Jurkat, Clone E6-1 (cell line): ENCODE data around the gene NHS. TPM values are rescaled to one million over a fixed set of nuclear protein-coding genes. Genes with fewer than 3 reads are reported as not detected.

Experiments
- DNase-seq: peaks from one replicate; pipeline ENCODE4 v3.0.0-alpha.2; 2011; ENCODE audit warnings: low read depth, low spot score
- H3K4me3 ChIP-seq: 2 replicates; pipeline ENCODE4 v1.5.1; 2011; ENCODE audit warnings: mild to moderate bottlenecking, low read length, control low read depth, moderate library complexity
- polyA plus RNA-seq: library from polyadenylated mRNA; unstranded; fragments of >200 nt; gene quantifications from one replicate; pipeline ENCODE4 v1.2.1, GENCODE V29; 2012; ENCODE audit warnings: missing spikeins; ENCODE audit not compliant: insufficient read length, insufficient read depth

The NHS gene
- not detected for polyA plus RNA-seq

DNA sequence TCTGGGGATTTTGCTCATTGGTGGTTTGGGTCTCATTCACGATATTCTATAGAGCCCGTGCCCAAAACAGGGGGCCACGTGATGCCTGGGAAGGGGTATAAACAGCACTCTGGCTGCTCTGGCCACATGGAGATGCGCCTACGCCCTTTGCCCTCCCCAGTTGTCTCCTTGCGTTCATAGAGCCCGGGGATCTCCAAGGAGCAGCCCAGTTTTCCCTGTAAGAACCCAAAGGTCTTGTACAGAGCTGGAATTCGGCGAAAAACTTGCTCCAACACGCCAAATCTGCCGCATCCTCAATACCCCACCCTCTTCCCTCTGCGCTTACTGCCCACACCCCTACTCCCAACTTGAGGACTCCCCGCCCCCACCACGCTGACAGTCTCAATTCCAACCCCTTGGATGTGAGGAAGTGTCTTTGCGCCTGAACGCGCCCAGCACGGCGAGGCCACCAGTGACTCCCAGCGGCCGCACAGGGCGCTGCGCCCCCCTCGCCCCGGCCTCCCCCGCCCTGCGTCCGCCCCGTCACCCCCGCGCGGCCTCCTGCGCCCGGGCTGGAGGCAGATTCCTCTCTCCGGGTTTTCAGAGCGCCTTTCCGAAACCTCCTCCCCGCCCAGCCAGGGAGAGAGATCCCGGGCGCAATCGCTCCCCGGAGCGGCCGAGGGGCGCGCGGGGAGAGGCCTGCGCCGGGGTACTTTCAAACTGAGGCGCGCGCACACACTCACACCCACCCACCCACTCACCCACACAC, at the start of gene NHS:
Gene NHS (plus strand): TSS at position 582 of the 748 bp plus-strand sequence. CDS start 558 bp downstream, outside the sequence.
- no peak for DNase-seq
- no peak within 1 kb of the TSS for H3K4me3 ChIP-seq

DNA sequence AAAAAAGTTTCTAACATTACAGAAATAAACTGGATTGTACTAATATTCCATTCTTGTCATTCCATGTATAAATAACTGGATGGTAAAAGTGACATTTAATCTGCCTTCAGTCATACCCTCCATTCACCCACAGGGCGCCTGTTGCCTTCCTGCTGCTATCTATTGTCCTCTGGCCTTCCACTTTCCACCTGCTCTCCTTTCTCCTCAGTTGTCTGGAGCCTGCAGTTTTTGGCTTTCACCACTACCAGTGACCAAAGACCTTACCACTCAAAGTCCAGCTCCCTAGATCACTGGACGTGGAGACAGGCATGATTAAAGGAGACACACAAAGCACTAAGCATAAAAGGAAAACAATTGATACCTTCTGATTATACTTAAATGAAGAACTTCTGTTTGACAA, 46.2 kb upstream of the NHS start:
- H3K4me3 ChIP-seq: no peak overlapping the region
- DNase-seq: no peak

DNA sequence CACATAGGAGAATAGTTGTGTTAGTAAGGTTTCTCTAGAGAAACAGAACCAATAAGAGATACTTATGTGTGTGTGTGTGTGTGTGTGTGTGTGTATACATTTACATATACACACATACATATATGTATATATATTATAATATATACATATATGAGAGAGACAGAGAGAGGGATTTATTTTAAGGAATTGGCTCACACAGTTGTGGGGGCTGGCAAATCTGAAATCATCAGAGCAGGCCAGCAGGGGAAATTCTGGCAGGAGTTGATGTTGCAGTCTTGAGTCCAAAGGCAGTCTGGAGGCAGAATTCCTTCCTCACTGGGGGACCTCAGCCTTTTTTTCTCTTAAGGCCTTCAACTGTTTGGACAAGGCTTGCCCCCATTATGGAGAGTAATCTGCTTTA, 38.6 kb upstream of the NHS start:
- no peak overlapping the region for H3K4me3 ChIP-seq
- no peak for DNase-seq

DNA sequence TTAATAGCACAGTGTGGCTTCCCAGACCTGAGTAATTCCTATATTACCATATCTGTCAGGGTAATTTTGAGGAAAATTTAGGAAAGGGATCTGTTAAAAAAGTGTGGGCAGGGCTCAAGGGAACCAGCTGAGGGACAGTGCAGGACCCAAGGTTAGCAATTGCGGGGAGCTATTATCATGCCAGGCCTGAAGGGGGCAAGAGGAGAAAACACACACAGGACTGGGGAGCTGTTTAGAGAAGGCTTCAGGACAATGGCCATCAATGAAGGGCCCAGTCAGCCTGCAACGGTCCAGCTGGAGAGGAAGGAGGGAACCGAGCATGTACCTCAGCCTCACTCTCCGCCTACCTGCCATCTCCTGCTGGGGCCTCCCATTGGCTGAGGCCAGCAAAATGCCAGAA, 19.0 kb upstream of the NHS start:
- DNase-seq: no peak
- H3K4me3 ChIP-seq: no peak overlapping the region

DNA sequence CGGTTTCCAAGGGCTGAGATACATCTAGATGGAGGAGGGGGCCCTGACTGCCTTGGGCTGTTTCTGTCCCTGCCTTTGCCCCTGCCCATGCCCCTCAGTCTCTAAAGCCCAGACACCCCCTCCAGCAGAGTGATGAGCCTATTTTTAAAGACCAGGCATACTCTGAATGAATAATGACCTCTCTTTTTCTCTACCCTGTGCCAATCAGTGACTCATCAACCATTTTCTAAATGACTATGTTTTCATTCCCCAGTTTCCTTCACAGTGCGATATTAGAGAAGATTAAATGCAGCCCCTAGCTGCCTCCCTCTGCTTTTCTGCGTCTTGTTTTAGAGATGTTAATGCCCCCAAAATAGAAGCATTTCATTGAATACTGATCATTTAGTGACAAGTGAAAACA, 15.5 kb upstream of the NHS start:
- H3K4me3 ChIP-seq: no peak overlapping the region
- DNase-seq: no peak

DNA sequence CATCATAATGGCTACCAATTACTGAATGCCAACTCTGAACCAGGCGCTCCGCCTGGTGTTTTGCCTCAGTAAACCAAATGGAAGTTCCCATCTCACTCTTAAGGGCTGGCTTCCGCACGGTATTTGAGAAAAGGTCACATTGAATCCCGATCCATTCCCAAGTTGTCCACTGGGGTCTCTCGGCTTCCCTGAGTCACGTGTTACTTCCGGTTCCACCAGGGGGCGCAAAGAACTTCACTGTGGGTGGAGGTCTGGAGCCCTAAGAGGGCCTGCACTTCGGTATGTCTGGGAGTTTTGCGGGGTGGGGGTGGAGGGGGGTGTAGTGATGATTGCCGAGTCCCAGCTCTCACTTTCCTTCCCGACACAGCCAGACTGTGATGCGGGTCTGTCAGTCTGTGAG, 13.4 kb upstream of the NHS start:
- DNase-seq: no peak
- H3K4me3 ChIP-seq: no peak overlapping the region

DNA sequence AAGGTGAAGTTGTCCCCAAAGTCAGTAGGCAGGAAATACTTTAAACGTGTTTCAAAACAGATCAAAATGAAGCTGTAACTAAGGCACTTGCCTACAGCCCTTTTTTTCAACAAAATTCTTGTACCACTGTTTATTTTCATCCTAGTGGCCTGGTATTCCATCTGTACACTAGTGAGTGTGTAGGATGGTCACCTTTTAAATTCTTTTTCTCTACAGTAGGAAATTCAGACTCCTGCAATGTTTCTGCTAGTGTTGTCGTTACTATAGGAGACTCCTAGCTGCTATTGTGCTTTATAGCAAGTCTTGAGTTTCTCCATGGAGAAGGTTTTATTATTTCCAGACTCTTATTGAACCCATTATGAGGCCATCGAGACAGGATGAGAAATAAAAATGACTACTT, 7.0 kb upstream of the NHS start:
- no peak overlapping the region for H3K4me3 ChIP-seq
- DNase-seq: no peak

DNA sequence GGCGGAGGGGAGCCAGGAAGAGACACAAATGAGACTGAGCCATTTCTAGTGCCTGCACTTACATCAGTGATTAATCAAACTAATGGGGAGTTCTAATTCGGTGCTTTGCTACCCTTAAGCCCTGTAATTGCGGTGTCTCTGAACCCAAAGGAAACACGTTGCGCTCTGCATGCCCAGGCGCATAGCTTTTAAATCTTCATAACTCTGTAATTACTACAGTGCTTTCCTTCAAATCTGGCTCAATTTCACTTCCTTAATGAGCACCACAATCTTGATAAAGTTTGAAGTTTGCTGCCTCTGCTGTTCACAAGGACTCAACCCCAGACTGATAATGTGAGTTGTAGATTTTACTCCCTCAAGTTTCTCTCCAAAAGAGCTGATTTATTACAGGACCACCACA, 5.7 kb upstream of the NHS start:
- no peak for DNase-seq

DNA sequence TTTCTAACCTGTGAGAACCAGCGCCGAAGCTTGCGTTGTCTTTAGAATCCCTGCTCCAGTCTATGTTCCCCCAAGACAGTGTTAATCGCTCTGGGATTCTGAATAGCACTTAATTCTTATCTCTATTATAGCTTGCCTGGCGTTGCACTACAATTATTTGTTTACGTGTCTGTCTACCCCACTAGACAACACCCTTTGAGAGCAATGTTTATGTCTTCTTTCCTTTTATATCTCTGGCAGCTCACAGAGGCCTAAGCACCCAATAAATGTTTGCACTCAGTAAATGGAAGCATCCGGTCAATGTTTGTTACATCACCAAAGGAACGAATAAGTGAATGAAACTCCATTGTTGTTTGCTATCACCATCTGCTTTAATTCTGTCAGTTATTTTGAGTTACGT, 4.8 kb upstream of the NHS start:
- no peak for DNase-seq
- H3K4me3 ChIP-seq: no peak overlapping the region

More for the DNA sequence above, 5.7 kb upstream of the NHS start:
- no peak overlapping the region for H3K4me3 ChIP-seq

DNA sequence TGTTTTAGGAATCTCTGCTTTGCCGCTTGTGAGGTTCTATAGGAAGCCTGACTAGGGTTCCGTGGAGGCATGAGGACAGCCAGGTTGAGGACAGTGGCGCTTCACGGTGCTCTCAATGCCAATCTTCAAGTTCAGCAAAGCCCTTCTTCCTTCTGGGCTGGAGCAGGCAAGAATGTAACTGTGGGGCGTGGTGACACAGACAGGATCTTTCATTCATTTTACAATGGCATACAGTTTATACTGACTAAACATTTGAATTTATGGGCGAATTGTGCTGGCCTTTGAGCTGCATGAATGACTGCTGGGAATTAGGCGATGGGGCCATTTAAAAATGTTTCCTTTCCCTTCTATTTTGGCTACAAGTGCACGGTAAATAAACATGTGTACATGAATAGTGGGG, 2.9 kb upstream of the NHS start:
- DNase-seq: no peak
- no peak overlapping the region for H3K4me3 ChIP-seq

DNA sequence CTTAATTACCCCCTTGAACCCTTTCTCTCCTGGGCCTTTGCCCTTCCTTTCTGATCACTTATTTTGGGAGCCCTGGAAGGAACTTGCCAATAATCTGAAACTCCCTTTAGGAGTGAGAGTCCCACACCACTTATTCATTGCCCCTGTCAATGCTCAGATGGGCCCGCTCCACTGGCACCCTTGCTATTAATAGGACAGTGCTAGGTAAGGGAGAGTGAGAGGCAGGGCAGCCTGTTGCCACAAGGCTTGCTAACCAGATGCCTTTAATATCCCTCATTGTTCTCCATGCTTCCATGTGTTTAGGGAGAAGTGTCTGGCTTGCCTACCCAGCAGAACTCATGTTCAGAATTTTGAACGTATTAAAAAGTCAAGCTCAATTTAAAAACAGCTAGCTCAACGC, 1.7 kb upstream of the NHS start:
- no peak overlapping the region for H3K4me3 ChIP-seq
- no peak for DNase-seq

DNA sequence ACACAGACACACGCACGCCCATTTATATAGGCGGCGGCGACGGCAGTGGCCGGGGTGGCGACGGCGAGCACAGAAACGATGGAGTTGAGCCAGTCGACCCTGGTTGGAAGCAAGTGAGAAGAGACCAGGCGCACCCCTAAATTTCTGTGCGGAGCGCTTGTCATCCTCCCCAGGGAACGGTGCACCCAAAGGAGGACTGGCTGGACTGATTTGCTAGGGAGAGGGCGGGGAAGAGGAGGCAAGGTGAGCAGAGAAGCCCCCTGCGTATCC, 302 bp downstream of the NHS start:
- no peak for DNase-seq
- no peak overlapping the region for H3K4me3 ChIP-seq

DNA sequence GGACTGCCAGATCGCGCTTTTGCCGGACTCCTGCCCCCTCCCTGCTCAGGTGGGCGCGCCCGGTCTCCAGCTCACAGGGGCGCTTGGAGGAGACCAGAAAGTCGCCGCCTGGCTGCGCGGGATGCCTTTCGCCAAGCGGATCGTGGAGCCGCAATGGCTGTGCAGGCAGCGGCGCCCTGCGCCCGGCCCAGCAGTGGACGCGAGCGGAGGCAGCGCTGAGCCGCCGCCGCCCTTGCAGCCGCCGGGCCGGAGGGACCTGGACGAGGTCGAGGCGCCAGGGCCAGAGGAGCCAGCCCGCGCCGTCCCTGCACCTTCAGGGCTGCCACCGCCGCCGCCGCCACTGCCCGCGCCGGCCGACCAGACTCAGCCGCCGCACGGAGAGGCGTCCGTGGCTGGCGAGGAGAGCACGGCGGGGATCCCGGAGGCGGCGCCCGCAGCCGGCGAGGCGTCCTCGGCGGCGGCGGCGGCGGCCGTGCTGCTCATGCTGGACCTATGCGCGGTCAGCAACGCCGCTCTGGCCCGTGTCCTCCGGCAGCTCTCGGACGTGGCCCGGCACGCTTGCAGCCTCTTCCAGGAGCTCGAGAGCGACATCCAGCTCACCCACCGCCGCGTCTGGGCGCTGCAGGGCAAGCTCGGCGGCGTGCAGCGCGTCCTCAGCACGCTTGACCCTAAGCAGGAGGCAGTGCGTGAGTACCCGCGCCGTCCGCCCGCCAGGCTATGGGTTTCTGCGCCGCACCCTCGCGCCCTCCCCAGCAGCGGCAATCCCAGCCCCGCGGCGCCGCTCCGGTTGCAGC, 834 bp downstream of the NHS start:
- DNase-seq: no peak
- H3K4me3 ChIP-seq: no peak overlapping the region

DNA sequence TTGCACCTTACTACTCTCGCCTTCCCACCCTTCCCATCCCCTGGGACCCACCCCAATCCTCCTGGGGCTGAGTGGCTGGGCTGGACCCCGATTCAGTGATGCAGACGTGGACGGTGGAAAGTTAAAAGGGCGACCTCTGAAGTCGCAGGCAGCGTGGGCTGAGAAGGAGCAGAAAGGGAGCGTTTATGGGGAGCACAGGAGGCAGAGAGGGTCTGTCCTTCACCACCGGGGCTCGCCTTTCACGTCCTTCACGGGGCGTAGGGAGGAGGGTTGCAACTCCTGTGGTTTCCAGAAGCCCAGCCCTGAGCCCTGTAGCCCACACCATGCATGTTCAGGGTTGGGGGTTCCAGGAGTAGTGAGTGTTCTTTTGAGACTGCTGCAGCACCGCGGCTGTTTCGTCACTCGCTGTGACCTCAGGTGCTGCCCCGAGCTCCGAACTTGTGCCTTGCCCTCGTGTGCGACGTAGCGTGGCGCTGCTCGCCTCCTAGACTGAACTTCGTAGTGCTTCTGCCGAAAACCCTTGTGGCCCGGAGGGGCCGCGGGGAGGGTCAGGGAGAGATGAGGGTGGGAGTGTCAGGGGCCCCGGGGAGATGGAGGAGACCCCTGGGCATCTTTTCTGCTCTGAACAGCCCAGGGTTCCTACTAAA, 1.6 kb downstream of the NHS start:
- DNase-seq: no peak

DNA sequence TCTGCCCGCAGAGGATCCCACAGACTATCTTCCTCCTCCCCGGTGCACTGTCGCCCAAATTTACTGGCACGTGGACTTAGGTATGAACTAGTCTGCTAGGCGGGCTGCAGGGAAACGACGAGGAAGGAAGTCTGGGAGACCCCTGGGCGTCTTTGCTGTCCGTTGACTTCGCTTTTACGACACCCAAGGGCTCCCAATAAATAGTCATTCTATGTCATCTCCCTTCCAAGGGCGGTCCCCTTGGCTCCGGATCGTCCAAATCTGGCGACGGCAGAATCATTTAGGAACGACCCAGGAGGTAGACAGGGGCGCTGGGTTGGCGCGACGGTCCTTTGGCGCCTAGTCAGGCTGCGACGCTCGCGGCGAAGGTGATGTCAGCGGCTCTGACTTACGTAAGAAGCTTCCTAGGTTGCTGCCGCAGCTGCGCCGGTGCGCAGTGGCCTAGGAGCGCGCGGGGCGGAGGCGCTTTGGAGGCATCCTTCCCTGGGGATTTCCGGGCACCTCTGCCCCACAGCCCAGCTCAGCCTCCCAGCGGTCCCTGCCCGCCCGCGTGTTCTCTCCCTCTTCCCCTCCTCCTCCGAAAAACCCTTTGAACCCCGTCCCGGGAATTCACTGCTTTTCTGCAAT, 2.2 kb downstream of the NHS start:
- H3K4me3 ChIP-seq: no peak overlapping the region
- DNase-seq: no peak

More for the DNA sequence above, 1.6 kb downstream of the NHS start:
- H3K4me3 ChIP-seq: no peak overlapping the region

DNA sequence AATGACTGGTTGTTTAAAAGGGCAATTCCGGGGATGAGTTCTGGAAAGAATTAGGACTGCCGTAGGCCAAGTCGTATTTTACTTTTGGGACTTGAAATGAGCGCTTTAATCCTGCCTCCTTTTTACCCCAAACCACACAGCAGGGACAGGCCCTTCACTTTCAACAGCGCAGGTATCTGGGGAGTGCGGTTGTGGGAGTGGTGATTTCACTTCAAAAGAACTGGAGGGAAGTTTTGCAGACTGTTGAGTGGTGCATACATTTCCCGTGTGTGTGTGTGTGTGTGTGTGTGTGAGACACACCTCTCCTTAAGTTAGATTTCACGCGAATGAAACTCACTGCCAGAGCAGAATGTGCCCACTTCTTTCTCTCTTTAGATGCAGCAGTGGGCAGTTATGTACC, 2.8 kb downstream of the NHS start:
- DNase-seq: peak; percentile 46
- no peak overlapping the region for H3K4me3 ChIP-seq

DNA sequence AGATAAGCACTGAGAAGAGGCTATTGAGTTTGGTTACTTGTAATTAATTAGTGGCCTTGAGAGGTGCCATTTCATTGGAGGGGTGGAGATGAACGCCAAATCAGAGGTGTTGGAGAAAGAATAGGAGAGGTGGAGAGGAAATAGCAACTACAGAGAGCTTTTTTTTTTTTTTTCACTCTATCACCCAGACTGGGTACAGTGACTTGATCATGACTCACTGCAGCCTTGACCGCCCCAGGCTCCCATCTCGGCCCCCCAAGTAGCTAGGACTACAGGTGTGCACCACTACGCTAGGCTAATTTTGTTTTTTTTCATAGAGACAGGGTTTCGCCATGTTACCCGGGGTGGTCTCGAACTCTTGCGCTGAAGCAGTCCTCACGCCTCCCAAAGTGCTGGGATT, 5.2 kb downstream of the NHS start:
- DNase-seq: no peak
- no peak overlapping the region for H3K4me3 ChIP-seq

DNA sequence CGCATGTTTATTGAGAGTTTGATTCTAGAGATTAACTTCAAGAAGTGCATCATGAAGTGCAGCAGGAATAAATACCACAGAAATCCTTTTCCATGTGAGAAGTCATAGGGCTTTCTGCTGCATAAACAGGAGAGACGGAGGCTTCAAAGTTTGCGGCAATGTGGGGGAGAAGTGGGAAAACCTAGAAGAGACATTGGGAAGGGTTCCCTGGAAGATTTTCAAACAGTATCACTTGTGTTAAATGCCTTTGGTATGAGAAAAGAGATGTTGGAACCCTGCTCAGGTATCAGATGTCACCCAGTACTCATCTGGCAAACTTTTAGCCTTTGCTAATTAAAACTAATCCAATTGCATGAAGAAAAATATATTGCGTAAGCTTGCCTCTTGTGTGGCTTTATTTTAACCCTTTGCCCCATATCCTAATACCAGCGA, 15.4 kb downstream of the NHS start:
- DNase-seq: no peak
- no peak overlapping the region for H3K4me3 ChIP-seq

DNA sequence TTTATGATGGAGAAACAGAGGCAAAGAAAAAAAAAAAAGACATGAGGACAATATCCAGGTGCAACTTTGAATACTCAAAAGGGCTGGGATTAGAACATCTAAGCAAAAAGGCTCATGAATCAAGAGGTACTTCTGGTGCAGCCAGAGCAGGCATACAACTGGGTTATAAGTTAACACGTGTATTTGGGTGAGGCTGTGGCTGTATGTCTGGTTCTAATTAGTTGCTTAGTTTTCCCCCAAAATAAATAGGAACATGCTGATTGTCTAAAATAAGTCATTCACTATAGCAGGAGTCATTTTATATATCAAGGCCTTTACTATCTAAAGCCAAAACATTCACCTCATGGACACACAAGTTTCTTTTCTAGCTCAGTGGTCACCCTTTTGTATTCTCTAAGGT, 20.2 kb downstream of the NHS start:
- no peak for DNase-seq
- no peak overlapping the region for H3K4me3 ChIP-seq

DNA sequence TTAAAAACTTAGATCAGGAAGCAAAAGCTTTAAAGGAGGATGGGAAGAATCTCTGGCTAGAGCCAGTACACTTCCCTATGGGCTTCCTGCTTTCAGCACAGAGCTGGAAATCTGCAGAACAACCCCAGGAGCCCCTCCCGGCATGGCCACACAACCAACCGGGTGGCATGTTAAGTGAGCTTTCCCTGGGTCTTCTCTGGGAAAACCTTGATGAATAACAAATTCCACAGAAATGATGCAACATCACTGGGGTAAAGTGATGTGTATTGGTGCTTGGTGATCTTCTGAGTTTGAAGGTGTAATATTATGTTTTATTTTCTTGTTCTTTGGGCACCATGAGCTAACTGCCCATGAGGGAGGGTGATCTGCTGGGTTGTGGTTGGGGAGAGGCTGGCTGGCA, 22.1 kb downstream of the NHS start:
- DNase-seq: no peak
- H3K4me3 ChIP-seq: no peak overlapping the region
